HepG2 (cell line): ENCODE data around the gene RIPK3. TPM values are rescaled to one million over a fixed set of nuclear protein-coding genes. Genes with fewer than 3 reads are reported as not detected.

ENCODE experiments used
- EHMT2 ChIP-seq: fragments of 200-600 bp; sonication (generic); IDR thresholded peaks from 2 replicates; pipeline ENCODE4 v1.7.0; 2017; ENCODE audit warnings: antibody characterized with exemption, low read depth, low read length, borderline replicate concordance
- ESRRA ChIP-seq: sonication (generic); formaldehyde crosslinking; IDR thresholded peaks from 2 replicates; pipeline ENCODE4 v1.5.1; 2020; ENCODE audit warnings: mild to moderate bottlenecking, low read depth, missing genetic modification reagents
- GATAD1 ChIP-seq: IDR thresholded peaks from 2 replicates; pipeline ENCODE4 v1.6.1; 2016; ENCODE audit warnings: missing genetic modification reagents, missing compliant biosample characterization
- KDM5B ChIP-seq: sonication (generic); formaldehyde crosslinking; IDR thresholded peaks from 2 replicates; pipeline ENCODE4 v1.4.0; 2020; ENCODE audit warnings: missing genetic modification reagents, mild to moderate bottlenecking, borderline replicate concordance
- KLF16 ChIP-seq, 2 experiments: sonication (generic) in 1 of 2; formaldehyde crosslinking in 1 of 2; IDR thresholded peaks; 2 replicates each; pipeline versions ENCODE4 v1.6.1 to v1.8.0; 2016 to 2023; ENCODE audit warnings: missing genetic modification reagents in 2 of 2, missing compliant biosample characterization in 1 of 2
- PHF21A ChIP-seq: sonication (generic); formaldehyde crosslinking; IDR thresholded peaks from 2 replicates; pipeline ENCODE4 v1.5.0; 2020; ENCODE audit warnings: mild to moderate bottlenecking, missing genetic modification reagents
- PPARG ChIP-seq: conservative IDR thresholded peaks from 2 replicates; pipeline ENCODE4 v1.6.1; 2016; ENCODE audit warnings: missing biosample characterization, missing genetic modification reagents
- RARG ChIP-seq: sonication (generic); formaldehyde crosslinking; IDR thresholded peaks from 2 replicates; pipeline ENCODE4 v1.4.0; 2020; ENCODE audit warnings: low read depth, mild to moderate bottlenecking, missing genetic modification reagents
- RBM39 ChIP-seq: fragments of 200-400 bp; formaldehyde crosslinking; IDR thresholded peaks from one replicate; pipeline ENCODE4 v1.6.1; 2018; ENCODE audit warnings: antibody characterized with exemption, mild to moderate bottlenecking, low read depth, low read length; ENCODE audit not compliant: poor library complexity, severe bottlenecking
- REPIN1 ChIP-seq: sonication (generic); formaldehyde crosslinking; IDR thresholded peaks from 2 replicates; pipeline ENCODE4 v1.8.0; 2022; ENCODE audit warnings: missing genetic modification reagents, low read depth, mild to moderate bottlenecking, borderline replicate concordance
- RXRB ChIP-seq: IDR thresholded peaks from 2 replicates; pipeline ENCODE4 v1.6.1; 2016; ENCODE audit warnings: borderline replicate concordance, missing genetic modification reagents, missing compliant biosample characterization
- SOX6 ChIP-seq, 2 experiments: fragments of 450-650 bp in 1 of 2; sonication (generic) in 1 of 2; formaldehyde crosslinking in 1 of 2; IDR thresholded peaks; 2 replicates each; pipeline versions ENCODE4 v1.4.0 to v1.6.1; 2017 to 2020; ENCODE audit warnings: antibody characterized with exemption in 1 of 2, mild to moderate bottlenecking in 1 of 2, missing genetic modification reagents in 1 of 2
- ZIK1 ChIP-seq: sonication (generic); formaldehyde crosslinking; IDR thresholded peaks from 2 replicates; pipeline ENCODE4 v1.5.0; 2020; ENCODE audit warnings: mild to moderate bottlenecking, low read depth, missing genetic modification reagents, borderline replicate concordance
- ZNF205 ChIP-seq: IDR thresholded peaks from 2 replicates; pipeline ENCODE4 v1.6.1; 2018; ENCODE audit warnings: missing biosample characterization, missing genetic modification reagents
- ZNF329 ChIP-seq: sonication (generic); formaldehyde crosslinking; IDR thresholded peaks from 2 replicates; pipeline ENCODE4 v1.9.0; 2021; ENCODE audit warnings: low read depth, mild to moderate bottlenecking, missing genetic modification reagents
- ZNF34 ChIP-seq: sonication (generic); formaldehyde crosslinking; IDR thresholded peaks from 2 replicates; pipeline ENCODE4 v1.4.0; 2020; ENCODE audit warnings: mild to moderate bottlenecking, missing genetic modification reagents, borderline replicate concordance
- ZNF549 ChIP-seq: sonication (generic); formaldehyde crosslinking; IDR thresholded peaks from 2 replicates; pipeline ENCODE4 v1.5.0; 2020; ENCODE audit warnings: missing genetic modification reagents
- ZNF567 ChIP-seq: sonication (generic); formaldehyde crosslinking; IDR thresholded peaks from 2 replicates; pipeline ENCODE4 v1.8.1; 2023; ENCODE audit warnings: mild to moderate bottlenecking, missing genetic modification reagents, borderline replicate concordance
- ZNF652 ChIP-seq: IDR thresholded peaks from 2 replicates; pipeline ENCODE4 v1.6.1; 2016; ENCODE audit warnings: low read depth, borderline replicate concordance
- ZNF775 ChIP-seq: sonication (generic); formaldehyde crosslinking; IDR thresholded peaks from 2 replicates; pipeline ENCODE4 v1.4.0; 2020; ENCODE audit warnings: missing genetic modification reagents, mild to moderate bottlenecking, moderate library complexity, borderline replicate concordance
- ZNF841 ChIP-seq: sonication (generic); formaldehyde crosslinking; IDR thresholded peaks from 2 replicates; pipeline ENCODE4 v1.8.1; 2023; ENCODE audit warnings: missing genetic modification reagents, borderline replicate concordance
- ZSCAN9 ChIP-seq: IDR thresholded peaks from 2 replicates; pipeline ENCODE4 v1.6.1; 2016; ENCODE audit warnings: borderline replicate concordance
- polyA plus RNA-seq, 8 experiments: library from polyadenylated mRNA; depleted of rRNA in 3 of 8; stranded (reverse) in 7 of 8; unstranded in 1 of 8; fragments of >200 nt; fragmentation: Illumina TruSeq in 4 of 8; extraction: Trizol in 4 of 8; gene quantifications; 2 replicates each; pipeline versions ENCODE4 v1.2.1 to v1.2.3, GENCODE V29; 2011 to 2016; ENCODE audit warnings: low read depth in 4 of 8, missing spikeins in 1 of 8, mixed read lengths in 1 of 8; ENCODE audit not compliant: insufficient read depth in 1 of 8
- total RNA-seq, 5 experiments: library from RNA; depleted of rRNA; stranded (reverse); fragments of >200 nt; fragmentation: Illumina TruSeq; extraction: Trizol; gene quantifications; 2 replicates each; pipeline ENCODE4 v1.2.3, GENCODE V29; 2016; ENCODE audit warnings: low read depth in 1 of 5
- TF ChIP-seq, protein P1 (sequence below): sonication (generic); formaldehyde crosslinking; IDR thresholded peaks from 2 replicates; pipeline ENCODE4 v1.5.1; 2020; ENCODE audit warnings: missing genetic modification reagents, mild to moderate bottlenecking, borderline replicate concordance
- TF ChIP-seq, protein P2 (sequence below): IDR thresholded peaks from 2 replicates; pipeline ENCODE4 v1.6.1; 2016; ENCODE audit warnings: mild to moderate bottlenecking
- TF ChIP-seq, protein P3 (sequence below): IDR thresholded peaks from 2 replicates; pipeline ENCODE4 v1.6.1; 2016; ENCODE audit warnings: missing compliant biosample characterization, missing genetic modification reagents, borderline replicate concordance

Gene RIPK3
- total and polyA plus RNA-seq, 2 of the 13 experiments (the other 11 are each of a cell fraction or from before 2014, with no cell fraction given): not detected

DNA sequence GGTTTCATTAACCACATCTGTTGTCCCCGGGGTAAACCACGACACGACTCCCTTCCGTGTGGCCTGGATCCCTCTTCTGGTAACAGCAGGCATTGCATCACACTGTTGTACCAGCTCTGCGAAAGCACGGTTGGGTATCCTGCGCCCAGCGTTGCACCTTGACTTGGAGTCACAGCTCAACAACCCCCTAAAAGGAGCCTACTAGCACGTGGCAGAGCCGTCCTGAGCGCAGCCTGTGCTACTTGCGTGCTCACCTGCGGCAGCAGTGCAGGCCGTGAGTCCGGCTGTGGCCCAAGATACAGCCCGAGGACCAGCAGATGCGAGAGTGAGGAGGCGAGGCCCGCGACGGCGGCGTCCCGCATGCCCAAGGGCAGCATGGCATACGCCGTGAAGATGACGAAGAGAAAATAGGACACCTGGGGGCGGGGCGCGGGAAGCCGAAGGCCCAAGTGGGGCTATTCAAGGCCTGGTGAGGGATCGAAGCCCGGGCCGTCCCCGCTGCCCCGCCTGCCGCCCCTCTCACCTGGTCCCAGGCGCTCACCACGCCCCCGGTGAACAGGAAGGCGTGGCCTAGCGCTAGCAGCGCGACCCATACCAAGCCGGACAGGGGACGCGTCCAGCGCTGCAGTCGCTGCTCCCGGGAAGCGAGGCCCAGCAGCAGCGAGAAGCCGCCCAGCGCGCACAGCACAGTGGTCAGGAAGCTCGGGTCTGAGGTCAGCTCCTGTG is 7.4 kb downstream of the RIPK3 start (continued):
- peak; percentile 0 for TF ChIP-seq ZNF567 (CRISPR knock-in tag)
- TF ChIP-seq RXRB: peak; percentile 44; the same call in 1 of the 2 replicates
- TF ChIP-seq EHMT2: no peak
- TF ChIP-seq ZNF841 (CRISPR knock-in tag): peak; percentile 88; the same call in 1 of the 2 replicates
- TF ChIP-seq, protein P1, sequence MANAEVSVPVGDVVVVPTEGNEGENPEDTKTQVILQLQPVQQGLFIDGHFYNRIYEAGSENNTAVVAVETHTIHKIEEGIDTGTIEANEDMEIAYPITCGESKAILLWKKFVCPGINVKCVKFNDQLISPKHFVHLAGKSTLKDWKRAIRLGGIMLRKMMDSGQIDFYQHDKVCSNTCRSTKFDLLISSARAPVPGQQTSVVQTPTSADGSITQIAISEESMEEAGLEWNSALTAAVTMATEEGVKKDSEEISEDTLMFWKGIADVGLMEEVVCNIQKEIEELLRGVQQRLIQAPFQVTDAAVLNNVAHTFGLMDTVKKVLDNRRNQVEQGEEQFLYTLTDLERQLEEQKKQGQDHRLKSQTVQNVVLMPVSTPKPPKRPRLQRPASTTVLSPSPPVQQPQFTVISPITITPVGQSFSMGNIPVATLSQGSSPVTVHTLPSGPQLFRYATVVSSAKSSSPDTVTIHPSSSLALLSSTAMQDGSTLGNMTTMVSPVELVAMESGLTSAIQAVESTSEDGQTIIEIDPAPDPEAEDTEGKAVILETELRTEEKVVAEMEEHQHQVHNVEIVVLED (CRISPR knock-in tag): peak; percentile 71; the same call in 1 of the 2 replicates
- no peak for TF ChIP-seq SOX6 (IDR thresholded peaks at IDR 0.05)
- TF ChIP-seq SOX6 (CRISPR knock-in tag; IDR thresholded peaks at IDR 0.05): peak; percentile 63
- TF ChIP-seq ZNF652 (CRISPR knock-in tag): peak; percentile 7; the same call in 1 of the 2 replicates
- peak; percentile 71 for TF ChIP-seq ZNF775 (CRISPR knock-in tag)
- peak; percentile 69; the same call in 1 of the 2 replicates for TF ChIP-seq GATAD1 (CRISPR knock-in tag)
- TF ChIP-seq, protein P2, sequence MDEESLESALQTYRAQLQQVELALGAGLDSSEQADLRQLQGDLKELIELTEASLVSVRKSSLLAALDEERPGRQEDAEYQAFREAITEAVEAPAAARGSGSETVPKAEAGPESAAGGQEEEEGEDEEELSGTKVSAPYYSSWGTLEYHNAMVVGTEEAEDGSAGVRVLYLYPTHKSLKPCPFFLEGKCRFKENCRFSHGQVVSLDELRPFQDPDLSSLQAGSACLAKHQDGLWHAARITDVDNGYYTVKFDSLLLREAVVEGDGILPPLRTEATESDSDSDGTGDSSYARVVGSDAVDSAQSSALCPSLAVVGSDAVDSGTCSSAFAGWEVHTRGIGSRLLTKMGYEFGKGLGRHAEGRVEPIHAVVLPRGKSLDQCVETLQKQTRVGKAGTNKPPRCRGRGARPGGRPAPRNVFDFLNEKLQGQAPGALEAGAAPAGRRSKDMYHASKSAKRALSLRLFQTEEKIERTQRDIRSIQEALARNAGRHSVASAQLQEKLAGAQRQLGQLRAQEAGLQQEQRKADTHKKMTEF (CRISPR knock-in tag): peak; percentile 87; the same call in 1 of the 2 replicates
- TF ChIP-seq ZSCAN9 (CRISPR knock-in tag): peak; percentile 77
- peak; percentile 93; the same call in 1 of the 2 replicates for TF ChIP-seq RARG (CRISPR knock-in tag)
- TF ChIP-seq PHF21A: peak; percentile 67; the same call in 1 of the 2 replicates
- TF ChIP-seq ESRRA (CRISPR knock-in tag): peak; percentile 84
- TF ChIP-seq KLF16 (CRISPR knock-in tag; IDR thresholded peaks at IDR 0.05): peak in 1 of 2 experiments; percentile 70; a peak in 2 of 4 replicates
- TF ChIP-seq RBM39: peak; percentile 17
- 0 out of 2 replicates have a peak, but pooled peaks have one; percentile 18 for TF ChIP-seq PPARG (CRISPR knock-in tag)
- TF ChIP-seq KDM5B: peak; percentile 99
- 0 out of 2 replicates have a peak, but pooled peaks have one; percentile 58 for TF ChIP-seq ZNF205
- TF ChIP-seq REPIN1 (CRISPR knock-in tag): peak; percentile 87
- TF ChIP-seq, protein P3, sequence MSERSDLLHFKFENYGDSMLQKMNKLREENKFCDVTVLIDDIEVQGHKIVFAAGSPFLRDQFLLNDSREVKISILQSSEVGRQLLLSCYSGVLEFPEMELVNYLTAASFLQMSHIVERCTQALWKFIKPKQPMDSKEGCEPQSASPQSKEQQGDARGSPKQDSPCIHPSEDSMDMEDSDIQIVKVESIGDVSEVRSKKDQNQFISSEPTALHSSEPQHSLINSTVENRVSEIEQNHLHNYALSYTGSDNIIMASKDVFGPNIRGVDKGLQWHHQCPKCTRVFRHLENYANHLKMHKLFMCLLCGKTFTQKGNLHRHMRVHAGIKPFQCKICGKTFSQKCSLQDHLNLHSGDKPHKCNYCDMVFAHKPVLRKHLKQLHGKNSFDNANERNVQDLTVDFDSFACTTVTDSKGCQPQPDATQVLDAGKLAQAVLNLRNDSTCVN: peak; percentile 84
- TF ChIP-seq ZNF34 (CRISPR knock-in tag): peak; percentile 100
- TF ChIP-seq ZNF549 (CRISPR knock-in tag): no peak
- peak; percentile 49; the same call in 1 of the 2 replicates for TF ChIP-seq ZNF329
- peak; percentile 97 for TF ChIP-seq ZIK1 (CRISPR knock-in tag)
